GM23338 (cell line): ENCODE results near the gene DPYSL5. TPM values are rescaled to one million over a fixed set of nuclear protein-coding genes. Genes with fewer than 3 reads are reported as not detected.

Experiments used
- ATAC-seq: fragments of 200-7000 bp; cut with Tn5 transposase; 3 replicates; pipeline ENCODE4 v1.9.1; 2020
- DNase-seq: peaks from one replicate; pipeline ENCODE4 v3.0.0-alpha.2; 2015; ENCODE audit warnings: low spot score
- H2AFZ ChIP-seq: fragments of 200-600 bp; sonication (generic); 2 replicates; pipeline ENCODE4 v1.8.0; 2016; ENCODE audit warnings: antibody characterized with exemption, mild to moderate bottlenecking, moderate library complexity
- H3F3A ChIP-seq: fragments of 200-600 bp; sonication (generic); replicated peaks from 2 replicates; pipeline ENCODE4 v1.8.0; 2017; ENCODE audit warnings: antibody characterized with exemption, mixed run types, low read depth
- H3K27ac ChIP-seq: fragments of 200-600 bp; sonication (generic); 2 replicates; pipeline ENCODE4 v1.6.1; 2016; ENCODE audit warnings: low read depth
- H3K27me3 ChIP-seq: fragments of 200-600 bp; sonication (generic); 2 replicates; pipeline ENCODE4 v1.8.0; 2016; ENCODE audit warnings: mild to moderate bottlenecking, mixed run types, moderate library complexity; ENCODE audit not compliant: insufficient read depth
- H3K36me3 ChIP-seq: fragments of 200-600 bp; sonication (generic); 2 replicates; pipeline ENCODE4 v1.8.0; 2016; ENCODE audit warnings: mild to moderate bottlenecking; ENCODE audit not compliant: insufficient read depth
- H3K4me1 ChIP-seq: fragments of 200-600 bp; sonication (generic); 2 replicates; pipeline ENCODE4 v1.8.0; 2016; ENCODE audit warnings: mild to moderate bottlenecking, moderate library complexity; ENCODE audit not compliant: insufficient read depth
- H3K4me2 ChIP-seq: fragments of 200-600 bp; sonication (generic); 2 replicates; pipeline ENCODE4 v1.7.1; 2017; ENCODE audit warnings: mixed run types
- H3K4me3 ChIP-seq: fragments of 200-600 bp; sonication (generic); 2 replicates; pipeline ENCODE4 v1.6.1; 2016; ENCODE audit warnings: mixed run types
- H3K79me2 ChIP-seq: fragments of 200-600 bp; sonication (generic); replicated peaks from 2 replicates; pipeline ENCODE4 v1.8.0; 2017; ENCODE audit warnings: mild to moderate bottlenecking; ENCODE audit not compliant: insufficient read depth
- H3K9me2 ChIP-seq: fragments of 200-600 bp; sonication (generic); 2 replicates; pipeline ENCODE4 v1.8.0; 2017; ENCODE audit not compliant: insufficient read depth
- H4K20me1 ChIP-seq: fragments of 200-600 bp; sonication (generic); replicated peaks from 2 replicates; pipeline ENCODE4 v1.8.0; 2017; ENCODE audit warnings: mild to moderate bottlenecking; ENCODE audit not compliant: insufficient read depth
- H3K27ac Mint-ChIP-seq: 2 replicates; pipeline ENCODE4 v1.8.0; 2020; ENCODE audit warnings: inconsistent platforms, mild to moderate bottlenecking, moderate library complexity, mixed read lengths
- H3K27me3 Mint-ChIP-seq: 3 replicates; pipeline ENCODE4 v1.8.0; 2022; ENCODE audit warnings: low read depth, mild to moderate bottlenecking, moderate library complexity, mixed read lengths, inconsistent platforms; ENCODE audit not compliant: insufficient read depth, poor library complexity
- H3K36me3 Mint-ChIP-seq: 3 replicates; pipeline ENCODE4 v1.8.0; 2021; ENCODE audit warnings: low read depth, mild to moderate bottlenecking, inconsistent platforms, moderate library complexity, mixed read lengths
- H3K4me1 Mint-ChIP-seq: 3 replicates; pipeline ENCODE4 v1.8.0; 2020; ENCODE audit warnings: mild to moderate bottlenecking, inconsistent platforms, mixed read lengths
- H3K4me3 Mint-ChIP-seq: 3 replicates; pipeline ENCODE4 v1.8.0; 2021; ENCODE audit warnings: moderate library complexity, mild to moderate bottlenecking, inconsistent platforms, mixed read lengths
- H3K9me3 Mint-ChIP-seq: 3 replicates; pipeline ENCODE4 v1.8.0; 2020; ENCODE audit warnings: moderate library complexity, mild to moderate bottlenecking, inconsistent platforms, mixed read lengths
- CREB1 ChIP-seq: fragments of 250-450 bp; sonication (Bioruptor Pico); IDR thresholded peaks from 2 replicates; pipeline ENCODE4 v1.5.0; 2020; ENCODE audit warnings: low read depth, mild to moderate bottlenecking, moderate library complexity
- CTCF ChIP-seq, 2 experiments: fragments of 200-600 bp in 1 of 2; sonication (generic) in 1 of 2; conservative IDR thresholded peaks; 2 replicates each; pipeline versions ENCODE4 v1.5.1 to v1.6.1; 2016 to 2017; ENCODE audit warnings: antibody characterized with exemption in 2 of 2, low read depth in 2 of 2, mild to moderate bottlenecking in 2 of 2, moderate library complexity in 1 of 2
- ETS1 ChIP-seq: IDR thresholded peaks from 2 replicates; pipeline ENCODE4 v1.6.1; 2016; ENCODE audit warnings: antibody characterized with exemption
- EZH2 ChIP-seq: fragments of 200-600 bp; sonication (generic); IDR thresholded peaks from one replicate; pipeline ENCODE4 v1.8.0; 2017; ENCODE audit warnings: antibody characterized with exemption, mild to moderate bottlenecking, low read depth; ENCODE audit not compliant: unreplicated experiment
- EZH2phosphoT487 ChIP-seq: fragments of 200-600 bp; sonication (generic); IDR thresholded peaks from one replicate; pipeline ENCODE4 v1.8.1; 2018; ENCODE audit warnings: antibody characterized with exemption; ENCODE audit not compliant: unreplicated experiment
- JUNB ChIP-seq: IDR thresholded peaks from one replicate; pipeline ENCODE4 v1.6.1; 2016; ENCODE audit warnings: antibody characterized with exemption; ENCODE audit not compliant: unreplicated experiment
- NANOG ChIP-seq: IDR thresholded peaks from 2 replicates; pipeline ENCODE4 v1.6.1; 2016; ENCODE audit warnings: antibody characterized with exemption, borderline replicate concordance
- POLR2AphosphoS5 ChIP-seq: IDR thresholded peaks from 2 replicates; pipeline ENCODE4 v1.6.1; 2016; ENCODE audit warnings: antibody characterized with exemption, low read depth
- STAT1 ChIP-seq: IDR thresholded peaks from one replicate; pipeline ENCODE4 v1.6.1; 2016; ENCODE audit warnings: antibody characterized with exemption; ENCODE audit not compliant: unreplicated experiment
- ZNF331 ChIP-seq: fragments of 250-450 bp; sonication (Bioruptor Pico); IDR thresholded peaks from 2 replicates; pipeline ENCODE4 v1.5.0; 2020; ENCODE audit warnings: low read depth, mild to moderate bottlenecking, moderate library complexity
- polyA plus RNA-seq: library from polyadenylated mRNA; unstranded; fragments of >200 nt; fragmentation: Nextera tagmentation; extraction: Ambion mirVana; gene quantifications from 2 replicates; pipeline ENCODE4 v1.2.1, GENCODE V29; 2016
- total RNA-seq: library from RNA; depleted of rRNA; stranded (reverse); fragments of >200 nt; shearing (Covaris generic); gene quantifications from 2 replicates; pipeline ENCODE4 v1.2.3, GENCODE V29; 2014
- TF ChIP-seq, protein P1 (sequence below): IDR thresholded peaks from one replicate; pipeline ENCODE4 v1.6.1; 2018; ENCODE audit warnings: antibody characterized with exemption; ENCODE audit not compliant: unreplicated experiment

DPYSL5 gene
- total and polyA plus RNA-seq, 2 experiments from 2014 or later = 3.1 to 8.1 TPM

- TF ChIP-seq, protein P1, sequence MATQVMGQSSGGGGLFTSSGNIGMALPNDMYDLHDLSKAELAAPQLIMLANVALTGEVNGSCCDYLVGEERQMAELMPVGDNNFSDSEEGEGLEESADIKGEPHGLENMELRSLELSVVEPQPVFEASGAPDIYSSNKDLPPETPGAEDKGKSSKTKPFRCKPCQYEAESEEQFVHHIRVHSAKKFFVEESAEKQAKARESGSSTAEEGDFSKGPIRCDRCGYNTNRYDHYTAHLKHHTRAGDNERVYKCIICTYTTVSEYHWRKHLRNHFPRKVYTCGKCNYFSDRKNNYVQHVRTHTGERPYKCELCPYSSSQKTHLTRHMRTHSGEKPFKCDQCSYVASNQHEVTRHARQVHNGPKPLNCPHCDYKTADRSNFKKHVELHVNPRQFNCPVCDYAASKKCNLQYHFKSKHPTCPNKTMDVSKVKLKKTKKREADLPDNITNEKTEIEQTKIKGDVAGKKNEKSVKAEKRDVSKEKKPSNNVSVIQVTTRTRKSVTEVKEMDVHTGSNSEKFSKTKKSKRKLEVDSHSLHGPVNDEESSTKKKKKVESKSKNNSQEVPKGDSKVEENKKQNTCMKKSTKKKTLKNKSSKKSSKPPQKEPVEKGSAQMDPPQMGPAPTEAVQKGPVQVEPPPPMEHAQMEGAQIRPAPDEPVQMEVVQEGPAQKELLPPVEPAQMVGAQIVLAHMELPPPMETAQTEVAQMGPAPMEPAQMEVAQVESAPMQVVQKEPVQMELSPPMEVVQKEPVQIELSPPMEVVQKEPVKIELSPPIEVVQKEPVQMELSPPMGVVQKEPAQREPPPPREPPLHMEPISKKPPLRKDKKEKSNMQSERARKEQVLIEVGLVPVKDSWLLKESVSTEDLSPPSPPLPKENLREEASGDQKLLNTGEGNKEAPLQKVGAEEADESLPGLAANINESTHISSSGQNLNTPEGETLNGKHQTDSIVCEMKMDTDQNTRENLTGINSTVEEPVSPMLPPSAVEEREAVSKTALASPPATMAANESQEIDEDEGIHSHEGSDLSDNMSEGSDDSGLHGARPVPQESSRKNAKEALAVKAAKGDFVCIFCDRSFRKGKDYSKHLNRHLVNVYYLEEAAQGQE = no peak
- TF ChIP-seq NANOG (no peak), POLR2AphosphoS5 (no peak), ZNF331 (CRISPR knock-in tag) (no peak), JUNB (no peak), ETS1 (no peak), EZH2 (no peak)
These were observed 135.8 kb downstream of the DPYSL5 start (continued) for GRCh38 chr2:26983746-26984145.

GRCh38 chr2:26985807-26986206 is 137.9 kb downstream of the DPYSL5 start:
- no peaks in the 10 kb centered on the region for H3K4me1 ChIP-seq
- no peaks in the 10 kb centered on the region for H3K27me3 ChIP-seq
- peaks cover 1% of the 10 kb centered on the region for H3K27me3 Mint-ChIP-seq
- no peak overlapping the region for H3K4me2 ChIP-seq
- no peaks in the 10 kb centered on the region for H3K36me3 ChIP-seq
- H3K79me2 ChIP-seq = no peaks in the 10 kb centered on the region
- no peaks in the 10 kb centered on the region for H3K36me3 Mint-ChIP-seq
- H3F3A ChIP-seq = no peaks in the 10 kb centered on the region
- no peak overlapping the region for H2AFZ ChIP-seq
- no peak for ATAC-seq
- H3K4me3 Mint-ChIP-seq = no peak overlapping the region
- H3K9me3 Mint-ChIP-seq = no peaks in the 10 kb centered on the region
- H3K4me3 ChIP-seq = no peak overlapping the region
- H3K27ac ChIP-seq = no peak overlapping the region
- H3K27ac Mint-ChIP-seq = no peak overlapping the region
- H3K9me2 ChIP-seq = no peaks in the 10 kb centered on the region
- H4K20me1 ChIP-seq = no peaks in the 10 kb centered on the region; the same call in 1 of the 2 replicates
- peaks cover 2% of the 10 kb centered on the region; the same call in 2 of the 3 replicates for H3K4me1 Mint-ChIP-seq
- DNase-seq = no peak
- TF ChIP-seq NANOG (no peak), ZNF331 (CRISPR knock-in tag) (no peak), JUNB (no peak), CREB1 (CRISPR knock-in tag) (no peak), EZH2 (no peak), STAT1 (no peak), CTCF (conservative IDR thresholded peaks at IDR 0.05; ENCODE audit: low read depth in 2 of 2) (no peak), EZH2phosphoT487 (no peak), ETS1 (no peak)
- TF ChIP-seq, protein P1 = no peak
